C4-2B (cell line): ENCODE measurements around the gene COL4A2.

Experiments
- ZFX ChIP-seq: fragments of 450-650 bp; IDR thresholded peaks from 2 replicates; pipeline ENCODE4 v1.6.1; 2017
- TF ChIP-seq, protein P1 (sequence below): fragments of 450-650 bp; conservative IDR thresholded peaks from 2 replicates; pipeline ENCODE4 v1.5.1; 2017; ENCODE audit warnings: mild to moderate bottlenecking

DNA sequence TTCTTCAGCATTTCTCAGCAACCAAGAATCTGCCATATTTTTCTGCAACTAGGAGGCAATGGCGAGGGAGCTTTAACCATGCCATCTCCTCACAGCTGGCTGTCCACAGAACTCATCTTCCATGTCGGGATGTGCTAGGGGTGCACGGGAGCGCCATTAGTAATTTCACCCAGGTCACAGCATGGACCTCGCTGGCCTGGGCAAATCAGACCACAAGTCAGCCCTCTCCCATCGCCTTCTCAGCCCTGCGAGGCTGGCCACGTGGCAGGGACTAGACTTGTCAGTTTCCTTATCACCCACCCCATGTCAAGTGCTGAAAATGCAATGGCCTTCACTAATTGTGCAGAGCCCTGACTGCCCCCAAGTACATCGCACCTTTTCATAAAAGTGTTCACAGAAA is 15.8 kb upstream of the COL4A2 start:
- TF ChIP-seq, protein P1, sequence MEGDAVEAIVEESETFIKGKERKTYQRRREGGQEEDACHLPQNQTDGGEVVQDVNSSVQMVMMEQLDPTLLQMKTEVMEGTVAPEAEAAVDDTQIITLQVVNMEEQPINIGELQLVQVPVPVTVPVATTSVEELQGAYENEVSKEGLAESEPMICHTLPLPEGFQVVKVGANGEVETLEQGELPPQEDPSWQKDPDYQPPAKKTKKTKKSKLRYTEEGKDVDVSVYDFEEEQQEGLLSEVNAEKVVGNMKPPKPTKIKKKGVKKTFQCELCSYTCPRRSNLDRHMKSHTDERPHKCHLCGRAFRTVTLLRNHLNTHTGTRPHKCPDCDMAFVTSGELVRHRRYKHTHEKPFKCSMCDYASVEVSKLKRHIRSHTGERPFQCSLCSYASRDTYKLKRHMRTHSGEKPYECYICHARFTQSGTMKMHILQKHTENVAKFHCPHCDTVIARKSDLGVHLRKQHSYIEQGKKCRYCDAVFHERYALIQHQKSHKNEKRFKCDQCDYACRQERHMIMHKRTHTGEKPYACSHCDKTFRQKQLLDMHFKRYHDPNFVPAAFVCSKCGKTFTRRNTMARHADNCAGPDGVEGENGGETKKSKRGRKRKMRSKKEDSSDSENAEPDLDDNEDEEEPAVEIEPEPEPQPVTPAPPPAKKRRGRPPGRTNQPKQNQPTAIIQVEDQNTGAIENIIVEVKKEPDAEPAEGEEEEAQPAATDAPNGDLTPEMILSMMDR, result no peak
- no peak for TF ChIP-seq ZFX
